Superior temporal gyrus (tissue), 1 donor: ENCODE data around the gene LYPD6B.

Experiments
- DNase-seq: peaks from one replicate; pipeline ENCODE4 v3.0.0-alpha.2; 2016; ENCODE audit errors: extremely low spot score

Gene LYPD6B

DNA sequence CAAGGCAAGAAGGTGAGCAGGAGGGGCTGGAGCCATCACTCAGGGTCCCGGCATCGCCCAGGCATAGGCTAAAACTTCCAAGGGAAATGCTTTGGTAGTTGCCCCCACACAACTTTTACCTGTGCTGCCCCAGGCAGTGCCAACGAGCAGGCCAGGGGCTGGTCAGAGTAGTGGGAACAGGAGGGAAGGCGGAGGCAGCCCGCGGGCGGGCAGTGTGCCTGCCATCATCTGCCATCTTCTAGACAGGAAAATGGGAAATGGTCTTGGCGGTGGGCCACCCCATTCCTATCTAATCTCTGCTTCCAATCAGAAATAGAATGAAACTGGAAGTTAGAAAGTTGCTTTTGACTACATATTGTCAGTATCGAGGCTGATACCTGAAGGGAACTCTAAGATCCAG, 26.0 kb upstream of the LYPD6B start:
- no peak for DNase-seq

DNA sequence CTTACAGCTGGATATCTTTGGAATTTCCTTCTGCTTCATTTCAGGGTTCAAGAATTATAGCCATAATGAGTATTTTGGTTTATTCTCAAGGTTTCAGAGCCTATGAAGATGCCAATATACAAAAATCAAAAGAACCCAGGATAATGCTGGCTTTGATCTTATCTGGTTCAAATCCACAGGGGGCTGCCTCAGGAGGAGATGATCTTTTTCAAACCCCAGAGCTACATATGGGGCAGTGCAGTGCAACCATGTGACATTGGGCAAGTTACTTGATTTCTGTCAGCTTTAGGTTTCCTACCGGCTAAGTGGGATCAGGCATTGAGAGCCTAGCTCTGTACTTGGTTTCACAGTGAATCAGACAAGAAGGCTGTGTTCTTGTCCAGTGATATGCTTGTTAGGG, 23.0 kb upstream of the LYPD6B start:
- DNase-seq = no peak

DNA sequence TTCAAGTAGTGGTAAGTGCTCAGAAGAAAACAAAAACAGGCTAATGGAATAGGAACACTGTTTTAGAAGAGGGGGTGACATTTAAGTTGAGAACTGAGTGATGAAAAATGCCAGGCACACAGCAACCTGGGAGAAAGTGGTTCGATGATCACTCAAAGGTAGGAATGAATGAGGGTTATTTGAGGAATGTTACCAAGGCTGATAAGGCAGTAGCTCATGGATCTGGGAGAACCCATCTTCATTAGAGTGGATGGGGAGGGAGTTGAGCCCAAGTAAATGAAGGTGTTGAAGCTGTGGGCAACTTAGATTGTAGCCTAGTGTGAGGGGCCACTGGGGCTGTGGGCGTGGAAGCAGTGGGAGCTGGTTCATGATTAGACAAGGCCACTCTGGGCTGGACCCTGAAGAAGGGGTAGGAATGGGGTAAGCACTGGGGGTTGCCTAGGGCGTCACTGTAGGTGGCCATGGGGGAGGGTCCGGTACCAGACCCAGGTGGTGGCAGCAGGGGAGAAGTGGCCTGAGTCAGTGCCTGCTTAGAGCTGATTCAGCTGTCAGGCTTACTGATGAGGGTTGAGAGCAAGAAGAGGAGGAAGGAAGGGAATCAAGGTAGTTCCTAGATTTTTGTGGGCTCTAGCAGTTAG, 22.5 kb upstream of the LYPD6B start:
- DNase-seq = no peak

DNA sequence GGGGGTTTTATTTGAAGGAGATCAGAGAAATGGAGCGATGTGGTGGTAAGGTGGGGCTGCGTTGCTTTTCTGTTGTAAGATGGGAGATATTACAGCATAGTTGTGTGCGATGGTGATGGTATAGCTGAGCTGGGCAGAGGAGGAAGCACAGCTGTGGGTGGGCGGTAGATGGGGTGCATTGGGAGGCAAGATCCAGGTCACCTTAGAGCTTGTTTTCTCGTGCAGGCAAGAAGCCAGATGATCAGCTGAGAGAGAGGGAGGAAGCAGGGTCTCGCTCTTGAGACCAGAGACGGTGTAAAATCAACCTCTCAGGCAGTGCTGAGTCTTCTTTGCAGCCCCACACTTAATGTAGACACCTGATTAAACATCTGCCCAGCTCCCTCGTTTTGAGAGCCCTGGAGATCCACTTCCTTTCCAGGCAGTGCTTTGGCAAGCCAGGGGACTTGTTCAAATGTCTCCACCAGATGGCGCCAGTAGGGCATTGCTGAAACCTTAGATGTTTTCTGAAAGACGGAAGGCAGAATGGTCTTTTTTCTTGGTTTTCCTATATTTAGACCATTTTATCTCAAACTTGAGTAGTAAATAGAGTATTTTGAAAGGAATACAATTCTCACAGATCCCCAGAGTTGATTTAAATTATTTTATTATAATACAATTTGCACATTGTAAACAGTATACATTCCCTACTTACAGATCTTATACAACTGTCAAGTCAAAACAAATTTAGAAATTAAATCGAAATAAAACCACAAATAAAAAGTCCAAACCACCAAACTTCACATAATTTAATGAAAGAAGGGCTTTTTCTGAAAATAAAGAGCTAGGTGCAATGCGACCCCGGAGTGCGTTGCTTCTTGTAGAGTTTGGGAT, 21.1 kb upstream of the LYPD6B start:
- peak; percentile 96 for DNase-seq

DNA sequence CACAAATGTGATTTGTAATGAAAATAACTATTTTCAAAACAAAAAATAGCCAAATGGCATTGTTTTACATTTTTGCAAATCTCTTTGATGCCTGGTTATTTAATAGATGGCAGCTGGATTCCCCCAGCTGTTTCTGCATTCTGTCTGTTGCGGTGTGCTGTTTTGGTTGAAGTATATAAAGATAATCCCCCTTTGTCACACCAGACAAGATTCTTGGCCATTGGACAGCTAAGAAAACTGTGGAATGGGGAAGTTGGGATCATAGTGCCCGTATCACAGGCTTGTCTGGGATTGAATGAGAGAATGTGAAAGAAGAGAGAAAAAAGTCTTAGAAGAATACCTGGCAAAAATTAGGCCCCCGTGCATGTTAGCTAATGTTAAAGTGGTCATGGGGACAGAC, 19.5 kb upstream of the LYPD6B start:
- DNase-seq = no peak

DNA sequence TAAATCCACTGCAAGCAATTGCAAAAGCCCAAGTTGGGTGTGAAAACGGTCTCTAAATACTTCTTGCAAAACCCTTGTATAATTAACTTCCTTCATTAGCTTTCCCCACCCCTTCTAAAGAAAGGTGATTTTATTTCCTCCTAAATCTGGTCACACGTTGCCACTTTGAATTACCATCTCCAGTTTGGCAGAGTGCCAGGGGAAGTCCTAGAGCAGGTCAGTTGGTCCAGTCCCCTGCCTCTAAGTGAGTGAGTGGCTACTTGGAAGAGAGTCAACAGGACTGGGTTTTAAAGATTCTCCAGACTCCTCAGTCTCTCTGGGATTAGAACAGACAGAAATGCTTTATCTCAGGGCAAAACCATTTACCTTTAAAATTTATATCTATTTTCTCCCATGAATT, 18.7 kb upstream of the LYPD6B start:
- no peak for DNase-seq

DNA sequence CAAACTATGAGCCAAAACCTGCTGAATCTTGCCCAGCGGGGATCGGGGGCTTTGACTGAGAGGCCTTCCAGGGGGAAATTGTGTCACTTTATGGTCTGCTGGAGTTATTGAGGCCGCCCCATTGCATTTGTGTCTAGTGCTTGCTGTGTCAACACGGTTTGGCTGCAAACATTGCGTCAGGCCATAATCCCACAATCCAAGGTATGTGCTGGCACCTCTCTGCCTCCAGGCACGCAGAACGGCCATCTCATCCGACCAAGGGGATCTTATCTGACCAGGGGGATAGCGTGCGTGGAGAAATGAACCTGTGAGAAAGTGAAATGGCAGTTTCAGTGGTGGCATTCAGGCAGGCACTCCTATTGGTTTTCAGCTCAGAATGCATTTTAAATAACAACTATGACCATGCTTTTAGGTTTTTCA, 18.1 kb upstream of the LYPD6B start:
- DNase-seq = no peak

DNA sequence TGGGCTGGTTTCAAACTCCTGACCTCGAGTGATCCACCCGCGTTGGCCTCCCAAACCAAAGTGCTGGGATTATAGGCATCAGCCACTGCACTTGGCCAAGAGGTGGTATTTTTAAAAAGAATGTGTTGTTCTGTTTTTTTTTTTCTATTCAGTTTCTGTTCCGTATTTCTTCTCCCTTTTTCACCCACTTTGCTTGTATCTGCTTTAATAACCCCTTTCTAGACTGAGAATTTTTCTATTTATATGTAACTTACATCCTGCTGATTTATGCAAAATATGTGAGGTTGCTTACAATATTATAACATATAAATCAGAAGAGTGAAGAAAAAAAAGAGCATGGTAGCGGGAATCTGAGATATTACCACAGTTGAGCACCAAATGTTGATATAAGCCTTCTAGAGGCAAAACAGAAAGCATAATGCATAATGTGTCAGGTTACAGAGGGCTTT, 17.2 kb upstream of the LYPD6B start:
- no peak for DNase-seq

DNA sequence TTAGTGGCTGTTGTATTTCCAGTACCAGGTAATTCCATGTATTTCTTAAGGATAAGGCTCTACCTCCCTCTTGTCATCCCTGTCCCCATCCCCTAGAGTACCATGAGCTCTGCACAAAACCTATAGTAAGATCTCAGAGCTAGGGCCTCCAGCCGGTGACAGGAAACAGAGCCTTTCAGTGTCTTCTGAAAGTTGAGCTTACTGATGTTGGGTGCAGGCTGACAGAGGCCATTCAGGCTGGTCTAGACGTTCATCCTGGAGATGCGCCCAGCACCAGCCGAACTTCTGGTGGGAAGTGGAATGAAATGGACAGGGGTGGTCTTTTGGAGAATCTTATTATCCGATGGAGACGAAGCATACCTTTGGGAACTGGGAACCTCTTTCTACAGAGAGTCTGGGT, 16.7 kb upstream of the LYPD6B start:
- no peak for DNase-seq

DNA sequence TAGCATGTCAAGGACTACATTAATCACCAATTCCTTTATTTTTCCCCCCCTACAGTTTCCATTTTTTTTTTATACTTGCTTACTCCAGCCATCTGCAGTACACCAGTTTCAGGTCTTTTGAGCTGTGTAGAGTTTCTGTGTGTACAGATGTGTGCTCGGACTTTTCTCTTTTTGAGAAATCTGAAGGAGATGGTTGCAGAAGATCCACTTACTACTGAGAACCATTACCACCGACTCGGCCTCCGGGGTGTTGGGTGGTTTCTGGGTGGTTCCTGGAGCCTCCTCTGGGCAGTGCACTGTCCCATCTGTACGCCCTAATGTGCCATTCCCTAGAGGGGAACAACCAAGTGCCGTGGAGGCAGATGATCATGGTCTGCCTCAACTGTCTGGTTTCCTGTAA, 15.4 kb upstream of the LYPD6B start:
- no peak for DNase-seq

DNA sequence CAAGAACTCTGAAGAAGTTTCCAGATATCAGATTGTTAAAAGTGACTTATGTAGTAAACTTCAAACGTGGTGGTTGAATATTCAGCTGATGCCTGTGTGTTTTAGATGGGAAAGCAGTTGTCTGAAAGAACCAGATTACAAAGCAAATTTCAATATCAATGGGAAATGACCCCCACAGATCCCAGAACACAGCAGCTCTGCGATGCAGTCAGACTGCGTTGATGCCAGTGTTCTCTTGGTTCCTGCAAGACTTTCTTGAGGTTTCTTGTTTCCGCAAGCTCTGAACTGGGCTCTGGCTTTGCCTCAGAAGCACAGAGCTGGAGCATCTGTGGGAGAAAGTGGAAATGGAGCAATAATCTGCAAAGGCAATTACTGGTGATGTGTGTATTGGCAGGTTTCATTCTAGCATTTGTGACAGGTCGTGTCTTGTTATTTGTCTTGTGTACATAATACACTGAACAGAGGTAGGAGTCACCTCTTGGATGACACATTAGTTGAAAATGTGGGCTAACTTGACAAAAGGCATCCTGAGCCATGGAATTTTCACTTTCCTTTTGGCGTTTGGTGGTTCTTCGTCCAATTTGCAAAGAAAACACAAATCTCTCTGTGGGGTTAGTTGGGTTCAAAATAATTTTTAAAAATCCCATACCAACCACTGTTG, 10.8 kb upstream of the LYPD6B start:
- no peak for DNase-seq

DNA sequence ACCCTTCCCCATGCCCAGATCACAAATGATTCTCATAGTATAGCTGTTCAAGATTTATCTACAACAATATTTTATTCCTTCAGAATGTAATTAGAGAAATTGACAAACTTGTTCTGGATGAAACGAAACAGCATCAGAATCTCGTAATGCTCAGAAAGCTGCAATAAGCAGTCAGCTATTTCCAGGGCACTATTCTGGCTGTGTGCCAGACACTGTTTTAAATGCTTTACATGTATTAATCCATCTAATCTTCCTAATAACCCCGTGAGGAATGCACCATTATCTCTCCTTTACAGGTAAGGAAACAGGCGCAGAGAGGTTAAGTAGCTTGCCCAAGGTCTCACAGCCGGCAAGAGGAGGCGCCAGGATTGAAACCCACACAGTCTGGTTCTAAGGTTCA, 10.1 kb upstream of the LYPD6B start:
- DNase-seq = no peak

DNA sequence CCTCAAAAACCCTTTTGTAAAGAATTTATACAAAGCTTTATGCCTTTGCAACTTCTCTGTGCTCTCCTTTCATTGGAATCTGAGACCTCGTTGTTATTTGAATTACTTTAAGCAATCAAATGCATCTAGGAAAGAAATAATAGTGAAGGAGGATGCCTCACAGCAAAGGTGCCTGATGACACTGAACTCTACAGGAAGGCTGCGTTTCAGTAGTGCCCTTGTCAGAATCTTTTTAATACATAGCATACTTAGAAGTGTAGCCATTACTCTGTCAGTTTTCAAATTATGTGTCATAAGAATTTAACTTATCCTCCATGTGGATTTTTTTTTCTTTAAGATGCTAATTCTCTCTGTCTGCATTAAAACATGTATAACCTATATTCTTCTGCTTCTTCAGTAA, 9.6 kb upstream of the LYPD6B start:
- DNase-seq = no peak

DNA sequence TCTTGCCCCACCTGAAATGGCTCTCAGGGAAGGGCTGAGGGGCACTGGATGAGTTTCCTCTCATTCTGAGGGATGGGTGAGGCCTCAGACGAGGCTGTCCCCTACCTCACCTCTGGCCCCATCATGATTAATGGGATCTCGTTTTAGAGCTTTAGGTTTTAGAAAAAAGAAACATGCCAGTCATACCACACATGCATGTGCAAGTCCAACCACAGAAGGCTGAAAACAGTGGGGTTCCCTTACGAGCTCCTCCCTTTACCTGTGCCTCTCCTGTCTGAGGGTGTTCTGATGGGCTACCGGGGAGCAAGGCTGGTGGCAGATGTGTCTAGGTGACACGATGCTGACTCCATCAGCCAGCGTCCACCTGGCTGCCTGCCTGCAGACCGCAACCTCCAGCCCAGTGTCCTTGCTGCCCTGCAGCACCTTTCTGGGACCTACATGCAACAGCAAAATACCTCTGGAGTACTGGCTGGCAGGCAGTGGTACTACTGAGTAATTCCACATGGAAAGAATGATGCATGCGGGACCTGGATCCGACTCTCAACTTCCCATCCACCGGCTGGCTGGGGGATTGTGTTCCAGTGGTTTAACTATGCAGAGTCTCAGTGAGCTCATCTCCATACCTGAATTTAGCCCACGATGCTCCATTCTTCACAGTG, 9.1 kb upstream of the LYPD6B start:
- DNase-seq = no peak

DNA sequence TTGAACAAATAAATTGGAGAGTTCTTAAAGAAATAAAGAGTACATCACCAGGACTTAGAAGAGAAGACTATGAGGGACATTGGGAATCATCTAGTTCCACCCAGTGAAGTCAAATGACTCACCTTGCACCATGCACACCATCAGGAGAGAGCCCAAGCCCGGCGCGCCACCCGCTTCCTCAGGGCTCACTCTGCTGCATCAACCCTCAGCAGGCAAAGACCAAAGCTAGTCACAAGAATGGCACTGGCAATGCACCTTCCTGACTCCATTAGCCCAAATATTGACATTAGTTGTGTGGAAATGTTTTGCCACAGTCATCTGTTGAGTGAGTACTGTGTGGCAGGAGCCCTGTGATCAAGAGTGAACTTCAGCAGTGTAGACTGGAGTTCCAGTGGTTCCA, 7.1 kb upstream of the LYPD6B start:
- no peak for DNase-seq

DNA sequence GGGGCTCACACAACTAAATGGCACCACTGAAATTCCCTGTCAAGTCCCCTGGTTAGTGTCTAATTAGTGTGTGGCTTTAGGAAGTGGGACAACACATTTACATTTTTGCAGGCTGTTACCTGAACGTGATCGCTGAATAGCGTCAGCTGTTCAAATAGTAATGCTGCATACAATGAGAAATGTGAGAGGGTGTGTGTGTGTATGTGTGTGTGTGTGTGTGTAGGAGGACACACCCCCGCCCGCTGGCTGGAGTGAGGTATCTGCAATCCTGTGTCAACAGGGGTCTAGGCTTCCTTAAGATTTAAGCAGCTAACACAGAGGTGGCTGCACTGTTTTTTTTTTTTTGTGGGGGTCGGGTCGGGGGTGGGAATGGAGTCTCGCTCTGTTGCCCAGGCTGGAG, 4.8 kb upstream of the LYPD6B start:
- DNase-seq = no peak

DNA sequence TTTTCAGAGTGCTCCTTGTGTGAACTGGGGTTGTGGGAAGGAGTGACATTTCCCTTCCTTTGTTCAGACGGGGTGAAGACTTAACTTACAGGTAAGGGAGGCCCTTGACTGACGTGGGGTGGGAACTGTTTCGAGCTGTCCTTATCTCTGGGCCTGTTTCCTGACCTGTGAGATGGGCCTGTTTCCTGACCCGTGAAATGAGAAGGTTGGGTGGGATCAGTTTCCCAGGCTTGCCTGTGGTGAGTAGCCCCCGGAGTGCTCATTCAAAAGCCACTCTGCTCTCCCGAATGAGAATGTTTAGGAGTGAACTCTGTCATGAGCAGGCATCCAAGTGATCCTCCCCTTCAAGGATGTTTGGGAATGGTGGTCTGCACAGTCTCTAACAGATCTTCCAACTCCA, 4.1 kb upstream of the LYPD6B start:
- DNase-seq = no peak

DNA sequence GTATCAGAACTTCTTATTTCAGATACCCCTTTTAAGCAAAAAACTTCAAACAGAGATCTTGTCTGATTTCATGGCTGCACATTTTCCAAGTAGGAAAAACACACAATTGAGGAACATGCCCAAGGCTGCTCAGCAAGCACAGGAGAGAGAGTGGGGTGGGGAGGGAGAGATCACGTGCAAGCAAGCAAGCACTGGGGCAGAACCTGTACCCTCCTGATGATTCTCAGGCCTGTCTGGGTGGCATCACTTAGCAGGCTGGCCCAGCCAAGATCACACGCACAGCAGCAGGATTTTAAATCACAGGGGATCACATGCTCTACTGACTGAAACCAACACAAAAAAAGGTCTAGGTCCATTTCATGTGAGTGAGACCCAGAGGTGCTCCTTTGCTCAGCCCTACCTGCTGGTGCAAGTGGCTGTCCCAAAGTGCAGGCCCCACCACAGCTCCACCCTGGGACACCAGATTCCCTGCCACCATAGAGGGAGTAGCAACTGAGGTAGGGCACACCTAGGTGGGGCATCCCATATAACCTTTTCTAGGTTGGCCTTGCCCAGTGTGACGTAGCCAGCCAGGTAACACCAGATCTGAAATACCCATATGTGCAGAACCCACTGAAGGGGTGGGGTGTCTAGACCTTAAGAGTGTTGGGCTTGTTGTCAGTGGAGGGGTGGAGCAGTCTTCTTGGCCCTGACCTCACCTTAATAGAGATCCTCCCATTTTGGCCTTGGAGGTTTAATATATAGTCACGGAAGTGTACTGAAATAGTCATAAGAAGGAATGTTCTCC, 1.8 kb upstream of the LYPD6B start:
- DNase-seq = no peak

DNA sequence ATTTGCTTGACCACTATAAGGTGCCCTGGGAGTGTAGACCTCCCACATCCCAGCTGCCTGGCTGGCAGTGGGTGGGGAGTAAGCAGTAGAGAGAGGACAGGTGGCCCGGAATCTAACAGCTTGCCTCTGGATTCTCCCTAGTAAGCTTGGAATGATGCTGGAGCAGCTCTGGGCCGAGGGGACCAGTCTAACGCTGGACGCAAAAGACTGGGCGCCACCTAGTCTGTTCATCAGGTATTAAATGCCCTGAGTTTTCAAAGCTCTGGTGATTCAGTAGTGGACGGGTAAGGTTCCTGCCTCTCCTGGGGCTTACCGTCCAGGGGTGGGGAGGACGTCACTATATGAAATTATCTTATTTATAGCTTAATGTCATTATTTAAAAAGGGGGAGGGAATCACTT, 648 bp upstream of the LYPD6B start:
- DNase-seq = no peak

DNA sequence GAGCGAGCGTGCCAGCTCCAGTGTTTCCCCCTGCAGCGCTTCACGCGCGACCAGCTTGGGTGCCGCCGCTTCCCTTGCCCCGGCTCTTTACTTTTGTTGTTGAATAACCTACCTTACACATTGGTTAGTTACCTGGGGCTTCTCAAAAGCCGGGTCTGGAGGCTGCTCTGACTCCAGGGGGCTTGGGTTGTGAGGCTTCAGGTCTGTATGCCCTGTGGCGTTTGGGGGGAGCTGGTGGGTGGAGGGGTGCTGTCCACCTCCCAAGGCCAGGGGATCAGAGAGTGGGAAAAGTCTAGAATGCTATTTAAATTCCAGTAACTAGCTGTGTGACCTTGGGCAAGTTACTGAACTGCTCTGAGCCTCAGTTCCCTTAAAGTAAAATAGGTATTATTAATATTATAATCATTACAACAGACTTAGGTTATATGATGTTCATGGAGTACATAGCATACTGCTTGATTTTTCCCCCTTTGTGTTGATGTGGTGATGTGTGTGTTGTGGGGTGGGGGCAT, 770 bp downstream of the LYPD6B start:
- no peak for DNase-seq

DNA sequence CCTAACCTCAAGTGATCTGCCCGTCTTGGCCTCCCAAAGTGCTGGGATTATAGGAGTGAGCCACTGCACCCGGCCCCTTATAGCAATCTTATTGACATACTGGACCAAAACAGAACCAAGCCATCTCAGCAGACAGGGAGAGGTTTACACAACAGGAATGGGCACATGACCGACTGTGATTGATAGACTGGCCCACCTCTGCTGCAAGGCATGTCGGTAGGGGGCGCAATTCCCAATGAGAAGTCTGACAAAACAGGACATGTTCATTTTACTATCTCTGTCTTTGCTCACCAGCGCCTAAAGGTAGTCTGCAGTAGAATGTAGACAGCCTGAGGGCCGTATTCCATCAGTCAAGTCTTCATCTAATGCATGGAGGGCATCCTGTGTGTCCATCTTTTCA, 2.0 kb downstream of the LYPD6B start:
- DNase-seq = no peak
